ELF-1 (cell line): ENCODE results near the gene PILRA.

Experiments used
- DNase-seq: peaks from one replicate; pipeline ENCODE4 v3.0.0-alpha.2; 2016; ENCODE audit warnings: low read depth, low spot score

PILRA gene

GRCh38 chr7:100411101-100411500 is 37.8 kb downstream of the PILRA start:
- DNase-seq = no peak

- DNase-seq = no peak
Observed at GRCh38 chr7:100413346-100413745, 40.1 kb downstream of the PILRA start.

GRCh38 chr7:100413889-100414288 is 40.6 kb downstream of the PILRA start:
- no peak for DNase-seq

- no peak for DNase-seq
Observed at GRCh38 chr7:100415448-100415847, 42.2 kb downstream of the PILRA start.

GRCh38 chr7:100418930-100419659 is 45.8 kb downstream of the PILRA start:
- DNase-seq = no peak

GRCh38 chr7:100419660-100420226 is 46.5 kb downstream of the PILRA start:
- no peak for DNase-seq

GRCh38 chr7:100423315-100423714 is 50.0 kb downstream of the PILRA start:
- DNase-seq = no peak

GRCh38 chr7:100425347-100425746 is 52.1 kb downstream of the PILRA start:
- no peak for DNase-seq

GRCh38 chr7:100426516-100426915 is 53.2 kb downstream of the PILRA start:
- DNase-seq = no peak

GRCh38 chr7:100427762-100428198 is 54.5 kb downstream of the PILRA start:
- no peak for DNase-seq

- peak; percentile 97 for DNase-seq
Observed at GRCh38 chr7:100428199-100428966, 55.1 kb downstream of the PILRA start, which contains the start of gene ZCWPW1. ZCWPW1 (minus strand) TSS chr7:100428703; CDS start chr7:100420649, 8,054 bp downstream.

- peak; percentile 100 for DNase-seq
Observed at GRCh38 chr7:100428967-100429636, 55.8 kb downstream of the PILRA start.

- peak; percentile 97 for DNase-seq
Observed at GRCh38 chr7:100429637-100430492, 56.6 kb downstream of the PILRA start, which contains the start of gene MEPCE. MEPCE (plus strand) TSS chr7:100429831; CDS start chr7:100430019, 188 bp downstream.

- DNase-seq = no peak
Observed at GRCh38 chr7:100430493-100431285, 57.4 kb downstream of the PILRA start.

- no peak for DNase-seq
Observed at GRCh38 chr7:100431286-100431735, 58.0 kb downstream of the PILRA start.

- no peak for DNase-seq
Observed at GRCh38 chr7:100432053-100432452, 58.8 kb downstream of the PILRA start.

GRCh38 chr7:100432621-100433275 is 59.5 kb downstream of the PILRA start:
- no peak for DNase-seq

- no peak for DNase-seq
Observed at GRCh38 chr7:100433276-100433591, 59.9 kb downstream of the PILRA start.

- DNase-seq = no peak
Observed at GRCh38 chr7:100433592-100434296, 60.5 kb downstream of the PILRA start.
